Suprapubic skin (tissue), 3 donors: ENCODE data around the gene RACK1.

Experiments
- EP300 ChIP-seq: sonication (generic); formaldehyde crosslinking; IDR thresholded peaks from one replicate; pipeline ENCODE4 v1.6.1; 2017; ENCODE audit warnings: antibody characterized with exemption
- POLR2A ChIP-seq, 2 donors: fragments of 450-650 bp; IDR thresholded peaks; one replicate each; pipeline ENCODE4 v1.6.1; 2017; ENCODE audit warnings: antibody characterized with exemption in 2 of 2, mild to moderate bottlenecking in 2 of 2, moderate library complexity in 2 of 2
- TF ChIP-seq, protein P1 (sequence below), 2 donors: fragments of 200-600 bp in 1 of 2; fragments of 450-650 bp in 1 of 2; sonication (generic) in 1 of 2; IDR thresholded peaks; one replicate each; pipeline ENCODE4 v1.5.1; 2016 to 2019; ENCODE audit warnings: antibody characterized with exemption in 2 of 2, mild to moderate bottlenecking in 1 of 2, moderate library complexity in 1 of 2

DNA sequence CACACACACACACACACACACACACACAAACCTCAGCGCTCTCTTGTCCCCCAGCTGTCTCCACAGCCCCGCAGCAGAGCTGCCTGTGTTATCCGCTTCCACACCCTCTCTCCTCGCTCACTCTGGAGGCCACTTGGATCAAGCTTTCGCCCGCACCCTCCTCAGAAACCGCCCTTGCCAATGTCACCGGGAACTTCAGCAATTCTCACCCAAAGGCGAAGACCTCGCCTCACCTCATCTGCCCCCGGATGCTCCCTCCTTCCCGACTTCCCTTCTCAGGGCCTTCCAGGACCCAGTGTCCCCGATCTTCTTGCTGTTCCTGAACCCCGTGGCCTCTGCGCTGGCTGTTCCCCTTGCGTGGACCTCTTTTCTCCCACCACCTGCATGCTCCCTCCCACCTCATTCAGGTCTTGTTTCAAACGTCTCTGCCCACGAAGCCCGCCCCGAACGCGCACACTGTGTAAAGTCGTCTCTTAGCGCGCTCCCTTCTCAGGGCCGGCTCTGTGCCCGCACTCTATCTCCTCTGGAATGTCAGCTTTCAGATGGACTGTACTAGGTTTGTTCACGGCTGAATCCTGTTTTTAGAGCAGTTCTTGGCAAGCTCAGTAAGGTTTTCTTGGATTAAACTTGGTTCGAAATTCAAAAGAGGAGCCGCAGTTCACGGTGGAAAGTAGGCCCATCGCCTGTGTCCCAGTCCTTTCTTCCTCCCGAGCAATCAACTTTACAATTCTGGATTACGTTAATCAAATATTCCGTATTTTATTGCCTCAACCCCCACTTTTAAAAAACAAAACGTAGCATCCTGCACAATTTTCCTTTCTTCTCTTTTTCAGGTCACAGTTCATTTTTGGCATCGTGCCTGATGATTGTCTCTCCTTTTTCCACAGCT lies 37.7 kb downstream of the RACK1 start:
- no peak for TF ChIP-seq EP300
- TF ChIP-seq, protein P1, sequence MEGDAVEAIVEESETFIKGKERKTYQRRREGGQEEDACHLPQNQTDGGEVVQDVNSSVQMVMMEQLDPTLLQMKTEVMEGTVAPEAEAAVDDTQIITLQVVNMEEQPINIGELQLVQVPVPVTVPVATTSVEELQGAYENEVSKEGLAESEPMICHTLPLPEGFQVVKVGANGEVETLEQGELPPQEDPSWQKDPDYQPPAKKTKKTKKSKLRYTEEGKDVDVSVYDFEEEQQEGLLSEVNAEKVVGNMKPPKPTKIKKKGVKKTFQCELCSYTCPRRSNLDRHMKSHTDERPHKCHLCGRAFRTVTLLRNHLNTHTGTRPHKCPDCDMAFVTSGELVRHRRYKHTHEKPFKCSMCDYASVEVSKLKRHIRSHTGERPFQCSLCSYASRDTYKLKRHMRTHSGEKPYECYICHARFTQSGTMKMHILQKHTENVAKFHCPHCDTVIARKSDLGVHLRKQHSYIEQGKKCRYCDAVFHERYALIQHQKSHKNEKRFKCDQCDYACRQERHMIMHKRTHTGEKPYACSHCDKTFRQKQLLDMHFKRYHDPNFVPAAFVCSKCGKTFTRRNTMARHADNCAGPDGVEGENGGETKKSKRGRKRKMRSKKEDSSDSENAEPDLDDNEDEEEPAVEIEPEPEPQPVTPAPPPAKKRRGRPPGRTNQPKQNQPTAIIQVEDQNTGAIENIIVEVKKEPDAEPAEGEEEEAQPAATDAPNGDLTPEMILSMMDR (IDR thresholded peaks at IDR 0.05): no peak
- TF ChIP-seq POLR2A (IDR thresholded peaks at IDR 0.05): no peak
